Ascending aorta (tissue), 2 donors: ENCODE measurements around the gene AFAP1L2. TPM values are rescaled to one million over a fixed set of nuclear protein-coding genes. Genes with fewer than 3 reads are reported as not detected.

Experiments used
- DNase-seq, 2 donors: peaks; one replicate each; pipeline ENCODE4 v3.0.0-alpha.2; 2019; ENCODE audit warnings: low spot score in 2 of 2
- H3K27ac ChIP-seq, 2 donors: fragments of 200-600 bp; sonication (generic); one replicate each; pipeline ENCODE4 v1.5.1; 2016 to 2017; ENCODE audit warnings: mild to moderate bottlenecking in 1 of 2
- H3K27me3 ChIP-seq: fragments of 200-600 bp; sonication (generic); one replicate; pipeline ENCODE4 v1.5.1; 2017
- H3K36me3 ChIP-seq, 2 donors: fragments of 200-600 bp; sonication (generic); one replicate each; pipeline ENCODE4 v1.5.1; 2016
- H3K4me1 ChIP-seq, 2 donors: fragments of 200-600 bp; sonication (generic); one replicate each; pipeline ENCODE4 v1.5.1; 2016 to 2017; ENCODE audit warnings: mild to moderate bottlenecking in 1 of 2
- H3K4me3 ChIP-seq, 2 donors: fragments of 200-600 bp; sonication (generic); one replicate each; pipeline ENCODE4 v1.5.1; 2016 to 2017; ENCODE audit warnings: mild to moderate bottlenecking in 1 of 2
- H3K9me3 ChIP-seq, 2 donors: fragments of 200-600 bp; sonication (generic); one replicate each; pipeline ENCODE4 v1.5.1; 2016
- intact Hi-C: fragments of 100-400 bp; cut with DNase I; formaldehyde crosslinking; loops from one replicate; pipeline ENCODE4 v1.15.1; 2023
- total RNA-seq: library from RNA; depleted of rRNA; stranded (reverse); fragments of >200 nt; gene quantifications from one replicate; pipeline ENCODE4 v1.1.0, GENCODE V29; 2016
- TF ChIP-seq, protein P1 (sequence below), 3 experiments: fragments of 200-600 bp in 2 of 3; fragments of 450-650 bp in 1 of 3; sonication (generic) in 2 of 3; IDR thresholded peaks; one replicate each; pipeline ENCODE4 v1.5.1; 2016 to 2019; ENCODE audit warnings: antibody characterized with exemption in 3 of 3, mild to moderate bottlenecking in 1 of 3, moderate library complexity in 1 of 3

The AFAP1L2 gene
- total RNA-seq, 1 donor from 2014 or later = 30.4 TPM

DNA sequence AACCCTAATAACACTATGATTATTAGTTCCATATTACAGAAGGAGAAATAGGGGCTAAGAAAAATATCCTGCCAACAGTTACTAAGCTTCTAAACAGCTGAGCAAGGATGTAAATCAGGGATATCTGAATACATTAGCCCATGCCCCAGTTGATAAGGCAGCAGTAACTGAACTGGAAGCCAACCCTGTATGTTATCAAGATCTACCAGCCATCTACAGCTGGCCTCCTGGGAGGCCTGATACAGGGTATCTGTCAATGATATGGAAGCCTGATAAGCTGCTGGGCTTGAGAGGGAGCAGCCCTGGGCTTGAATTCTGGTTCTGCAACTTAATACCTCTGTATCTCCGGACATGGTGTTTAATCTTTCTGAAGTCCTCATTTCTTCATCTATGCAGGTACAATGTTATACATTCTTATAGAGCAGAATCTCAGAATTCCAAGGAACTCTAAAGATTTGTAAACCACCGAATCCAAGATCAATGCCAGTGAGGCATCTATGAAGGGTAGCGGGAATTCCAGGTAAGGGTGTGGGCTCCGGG, 37.9 kb upstream of the AFAP1L2 start:
- DNase-seq = no peak
- Histone ChIP-seq H3K27ac (no peak overlapping the region), H3K4me1 (no peaks in the 10 kb centered on the region), H3K27me3 (no peaks in the 10 kb centered on the region), H3K4me3 (no peak overlapping the region), H3K36me3 (peaks cover 11 to 33% of the 10 kb centered on the region in 2 donors), H3K9me3 (no peaks in the 10 kb centered on the region)
- TF ChIP-seq, protein P1, sequence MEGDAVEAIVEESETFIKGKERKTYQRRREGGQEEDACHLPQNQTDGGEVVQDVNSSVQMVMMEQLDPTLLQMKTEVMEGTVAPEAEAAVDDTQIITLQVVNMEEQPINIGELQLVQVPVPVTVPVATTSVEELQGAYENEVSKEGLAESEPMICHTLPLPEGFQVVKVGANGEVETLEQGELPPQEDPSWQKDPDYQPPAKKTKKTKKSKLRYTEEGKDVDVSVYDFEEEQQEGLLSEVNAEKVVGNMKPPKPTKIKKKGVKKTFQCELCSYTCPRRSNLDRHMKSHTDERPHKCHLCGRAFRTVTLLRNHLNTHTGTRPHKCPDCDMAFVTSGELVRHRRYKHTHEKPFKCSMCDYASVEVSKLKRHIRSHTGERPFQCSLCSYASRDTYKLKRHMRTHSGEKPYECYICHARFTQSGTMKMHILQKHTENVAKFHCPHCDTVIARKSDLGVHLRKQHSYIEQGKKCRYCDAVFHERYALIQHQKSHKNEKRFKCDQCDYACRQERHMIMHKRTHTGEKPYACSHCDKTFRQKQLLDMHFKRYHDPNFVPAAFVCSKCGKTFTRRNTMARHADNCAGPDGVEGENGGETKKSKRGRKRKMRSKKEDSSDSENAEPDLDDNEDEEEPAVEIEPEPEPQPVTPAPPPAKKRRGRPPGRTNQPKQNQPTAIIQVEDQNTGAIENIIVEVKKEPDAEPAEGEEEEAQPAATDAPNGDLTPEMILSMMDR (IDR thresholded peaks at IDR 0.05) = no peak
- intact Hi-C loops = no loop called here

DNA sequence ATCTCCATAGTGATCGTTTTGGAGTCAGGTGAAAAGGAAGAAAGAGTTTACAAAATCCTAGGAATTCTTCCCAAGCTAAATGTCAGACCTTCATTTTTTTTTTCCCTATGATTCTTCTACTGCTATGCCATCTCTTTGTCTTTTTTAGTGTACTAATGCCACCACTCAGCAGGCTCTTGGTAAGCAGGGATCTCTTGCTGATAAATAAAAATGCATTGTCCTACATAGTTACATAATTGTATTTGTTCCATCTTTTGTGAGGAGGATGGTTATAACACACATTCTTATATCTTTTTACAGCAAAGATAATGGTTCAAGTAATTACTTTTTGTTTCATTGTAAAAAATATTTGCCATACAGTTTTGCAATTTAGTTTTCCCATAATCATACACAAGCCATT, 36.8 kb upstream of the AFAP1L2 start:
- no peak for DNase-seq
- intact Hi-C loops = no loop called here
- Histone ChIP-seq H3K27me3 (no peaks in the 10 kb centered on the region), H3K4me1 (no peaks in the 10 kb centered on the region), H3K9me3 (no peaks in the 10 kb centered on the region), H3K36me3 (peaks cover 13 to 42% of the 10 kb centered on the region in 2 donors), H3K27ac (no peak overlapping the region), H3K4me3 (no peak overlapping the region)
- TF ChIP-seq, protein P1 (IDR thresholded peaks at IDR 0.05) = no peak

DNA sequence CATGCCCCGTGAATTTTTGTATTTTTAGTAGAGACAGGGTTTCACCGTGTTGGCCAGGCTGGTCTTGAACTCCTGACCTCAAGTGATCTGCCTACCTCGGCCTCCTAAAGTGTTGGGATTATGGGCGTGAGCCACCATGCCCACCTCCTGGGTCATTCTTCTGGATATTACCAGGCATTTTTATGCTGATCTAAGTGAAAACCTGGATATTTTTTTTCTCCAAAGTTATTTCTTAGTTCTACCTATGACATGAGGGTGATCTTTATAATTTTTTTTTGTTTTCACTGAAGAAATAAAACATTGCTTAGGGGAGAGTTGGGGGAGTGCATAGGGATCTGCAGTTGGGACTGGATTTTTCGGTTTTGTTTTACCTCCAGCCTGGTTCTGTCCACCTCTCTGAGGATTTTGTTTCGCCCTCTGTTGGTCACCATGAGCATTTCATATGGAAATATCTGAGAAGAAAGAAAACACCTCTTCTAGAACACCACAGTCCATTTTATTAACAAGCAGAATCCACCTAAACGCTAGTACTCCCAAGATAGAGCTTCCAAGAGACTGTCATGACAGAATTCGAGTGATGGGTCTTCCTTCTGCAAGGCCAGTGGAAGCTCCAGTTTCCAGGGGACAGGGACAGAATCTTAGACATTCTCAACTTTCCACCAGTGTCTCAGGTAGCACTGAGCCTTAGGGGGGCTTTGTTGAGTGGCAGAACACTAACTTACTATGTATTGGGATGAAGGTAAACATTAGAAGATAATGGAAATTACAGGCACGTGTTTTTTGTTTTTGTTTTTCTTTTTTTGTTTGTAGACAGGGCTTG, 33.4 kb upstream of the AFAP1L2 start:
- Histone ChIP-seq H3K4me3 (no peak overlapping the region), H3K27me3 (no peaks in the 10 kb centered on the region), H3K9me3 (no peaks in the 10 kb centered on the region), H3K4me1 (no peaks in the 10 kb centered on the region), H3K27ac (no peak overlapping the region), H3K36me3 (peaks cover 17 to 42% of the 10 kb centered on the region in 2 donors)
- no peak for DNase-seq
- TF ChIP-seq, protein P1 (IDR thresholded peaks at IDR 0.05) = peak; percentile 35 to 50 (median 37)
- intact Hi-C loops = loop anchor here (1.0 kb wide), 1 partner anchor 133 kb away; no protein-coding TSS in a partner anchor

DNA sequence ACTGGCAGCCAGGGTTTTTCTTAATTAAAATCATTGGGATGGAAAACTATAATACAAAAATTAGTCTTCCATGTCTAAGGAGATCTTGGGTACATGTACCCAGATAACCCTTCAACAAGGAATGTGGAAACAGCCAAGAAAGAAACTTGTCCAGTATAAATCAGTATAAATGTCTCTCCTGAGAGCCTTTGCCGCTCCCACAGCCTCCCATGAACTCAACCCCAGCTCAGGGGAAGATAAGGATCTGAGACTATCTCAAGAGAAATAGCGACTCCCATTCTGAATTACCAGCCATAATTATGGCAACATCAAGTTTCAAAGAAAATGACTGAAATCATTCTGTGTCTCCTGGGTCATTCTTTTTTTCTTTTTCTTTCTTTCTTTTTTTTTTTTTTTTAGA, 32.6 kb upstream of the AFAP1L2 start:
- Histone ChIP-seq H3K4me1 (no peaks in the 10 kb centered on the region), H3K27me3 (no peaks in the 10 kb centered on the region), H3K9me3 (no peaks in the 10 kb centered on the region), H3K36me3 (peaks cover 17 to 42% of the 10 kb centered on the region in 2 donors), H3K4me3 (no peak overlapping the region), H3K27ac (no peak overlapping the region)
- TF ChIP-seq, protein P1 (IDR thresholded peaks at IDR 0.05) = no peak
- no peak for DNase-seq
- intact Hi-C loops = loop anchor here (1.0 kb wide), 1 partner anchor 133 kb away; no protein-coding TSS in a partner anchor

DNA sequence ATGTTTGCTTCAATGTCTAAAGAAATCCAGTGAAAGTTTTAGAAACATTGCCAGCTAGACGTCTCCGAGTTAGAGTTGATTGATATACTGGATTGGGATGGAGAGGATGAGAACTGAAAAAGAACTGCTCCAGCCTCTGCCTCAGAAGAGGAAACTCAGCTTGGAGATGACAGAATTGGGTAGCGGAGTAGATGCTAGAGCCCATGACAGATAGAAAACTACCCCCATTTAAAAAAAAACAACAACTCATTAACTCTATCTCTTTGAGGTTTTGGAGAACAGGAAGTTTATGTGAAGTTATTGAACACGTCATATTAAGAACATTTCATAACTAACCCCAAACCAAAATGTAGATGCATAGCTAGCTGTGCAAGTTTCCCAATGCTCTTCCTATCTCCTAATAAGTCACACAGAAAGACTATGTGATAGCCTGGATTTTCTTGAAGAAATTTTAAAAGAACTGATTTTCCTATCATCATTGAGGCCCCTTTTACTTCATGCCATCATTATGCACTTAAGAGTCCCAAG, 28.3 kb upstream of the AFAP1L2 start:
- DNase-seq = no peak
- intact Hi-C loops = no loop called here
- H3K9me3 ChIP-seq = no peaks in the 10 kb centered on the region
- no peak overlapping the region for H3K27ac ChIP-seq
- H3K4me3 ChIP-seq = no peak overlapping the region
- TF ChIP-seq, protein P1 (IDR thresholded peaks at IDR 0.05) = no peak
- peaks cover 6 to 9% of the 10 kb centered on the region in 2 donors for H3K36me3 ChIP-seq
- H3K27me3 ChIP-seq = no peaks in the 10 kb centered on the region
- no peaks in the 10 kb centered on the region for H3K4me1 ChIP-seq
